ENCODE measurements around the gene DNPEP.

DNPEP gene

DNA sequence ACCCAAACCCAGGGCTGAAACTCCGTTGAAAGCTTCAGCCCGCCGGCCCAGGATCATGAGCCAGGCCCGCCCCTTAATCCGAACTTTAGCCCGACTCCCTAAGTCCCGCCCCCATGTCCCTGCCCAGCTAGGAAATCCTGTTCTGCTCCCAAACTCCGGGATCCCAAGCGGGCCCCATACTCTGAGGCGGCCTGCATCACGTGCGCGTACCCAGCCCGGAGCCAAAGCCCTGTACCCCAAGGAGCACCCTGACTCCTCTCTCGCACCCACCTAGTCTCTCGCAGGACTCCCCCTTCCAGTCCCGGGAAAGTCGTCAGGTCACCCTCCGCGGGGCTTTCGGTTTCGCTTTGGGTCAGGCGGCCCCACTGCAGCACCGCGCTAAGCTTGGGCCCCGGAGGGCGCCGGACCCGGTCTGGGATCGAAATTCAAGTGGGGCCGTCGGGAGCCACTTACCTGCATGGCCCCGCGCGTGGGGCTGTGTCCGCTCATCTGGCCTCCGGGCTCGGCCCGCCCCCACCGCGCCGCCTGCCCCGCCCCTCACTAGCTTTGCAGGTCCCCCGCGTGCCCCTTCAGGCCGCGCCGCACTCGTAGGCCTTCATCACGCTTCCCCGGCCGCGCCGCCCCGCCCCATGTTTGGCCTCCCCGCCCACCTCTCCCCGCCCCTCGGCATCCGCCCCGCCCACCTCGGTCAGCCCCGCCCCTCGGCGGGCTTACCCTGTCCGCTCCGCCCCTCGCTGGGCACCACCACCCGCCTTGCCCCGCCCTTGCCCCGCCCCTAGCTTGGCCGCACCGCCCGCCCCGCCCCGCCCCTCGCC lies at the start of gene DNPEP:
TSS of gene DNPEP (minus strand) at position 607 of the 815 bp plus-strand sequence. CDS start at position 489, 118 bp downstream.
- peak within 1 kb of the TSS; percentile 94 for H3K4me3 ChIP-seq (ENCODE audit: low read length)
- H3K9ac ChIP-seq (ENCODE audit: low read length) = peak within 1 kb of the TSS; percentile 82

DNA sequence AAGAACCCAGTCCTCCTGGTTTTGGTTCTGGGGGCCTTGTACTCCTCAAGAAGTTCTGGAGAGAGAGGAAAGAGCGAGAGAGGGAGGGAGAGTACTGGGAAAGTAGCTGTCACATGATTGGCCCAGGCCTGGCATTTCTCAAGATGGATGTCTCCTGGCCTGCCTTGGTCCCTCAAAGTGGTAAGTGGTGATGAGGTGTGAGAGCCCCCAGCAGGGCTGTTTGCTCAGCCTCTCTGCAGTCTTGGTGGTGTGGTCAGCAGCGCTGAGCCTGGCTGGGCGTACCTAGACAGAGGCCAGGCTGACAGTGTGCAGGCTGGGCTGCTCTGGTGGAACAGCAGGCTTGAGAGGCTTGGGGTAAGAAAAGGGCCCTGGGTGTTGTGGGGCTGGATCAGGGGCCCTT lies 49.4 kb upstream of the DNPEP start:
- Histone ChIP-seq H3K4me1 (ENCODE audit: control insufficient read depth, low read depth, low read length) (peaks cover 5% of the 10 kb centered on the region), H3K27me3 (ENCODE audit: control insufficient read depth, insufficient read depth, low read length) (peaks cover 11% of the 10 kb centered on the region), H3K9ac (ENCODE audit: low read length) (no peak overlapping the region), H3K4me3 (ENCODE audit: low read length) (no peak overlapping the region), H3K27ac (ENCODE audit: low read length) (no peak overlapping the region), H3K9me3 (ENCODE audit: control insufficient read depth, low read depth, low read length) (no peaks in the 10 kb centered on the region), H3K36me3 (ENCODE audit: control insufficient read depth, low read depth, low read length) (no peaks in the 10 kb centered on the region)

More for the DNA sequence above, at the start of gene DNPEP:
- H3K27ac ChIP-seq (ENCODE audit: low read length) = no peak within 1 kb of the TSS
- H3K36me3 ChIP-seq (ENCODE audit: control insufficient read depth, low read depth, low read length) = peaks cover 14% of the 10 kb centered on the region
- H3K9me3 ChIP-seq (ENCODE audit: control insufficient read depth, low read depth, low read length) = no peaks in the 10 kb centered on the region
- no peaks in the 10 kb centered on the region for H3K27me3 ChIP-seq (ENCODE audit: control insufficient read depth, insufficient read depth, low read length)
- no peaks in the 10 kb centered on the region for H3K4me1 ChIP-seq (ENCODE audit: control insufficient read depth, low read depth, low read length)

DNA sequence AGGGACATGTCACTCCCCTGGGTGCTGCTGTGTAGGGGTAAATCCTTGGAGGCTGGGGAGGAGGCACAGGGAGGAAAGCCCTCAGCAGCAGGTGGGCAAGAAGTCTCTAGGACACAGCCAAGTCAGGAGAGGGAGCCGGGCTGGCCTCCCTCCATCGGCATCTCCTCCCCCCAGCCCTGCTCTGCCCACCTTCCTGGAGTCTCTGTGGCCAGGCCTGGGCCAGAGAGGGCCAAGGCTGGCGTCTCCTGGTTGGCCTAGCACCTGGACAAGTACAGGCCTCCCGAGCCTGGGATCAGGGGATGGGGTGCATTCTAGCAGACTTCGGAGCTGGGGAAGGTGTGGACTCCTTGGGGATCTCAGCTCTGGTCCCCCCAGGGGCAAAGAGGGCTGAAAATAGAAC lies 48.8 kb upstream of the DNPEP start:
- Histone ChIP-seq H3K9ac (ENCODE audit: low read length) (no peak overlapping the region), H3K4me1 (ENCODE audit: control insufficient read depth, low read depth, low read length) (peaks cover 5% of the 10 kb centered on the region), H3K4me3 (ENCODE audit: low read length) (no peak overlapping the region), H3K36me3 (ENCODE audit: control insufficient read depth, low read depth, low read length) (no peaks in the 10 kb centered on the region), H3K9me3 (ENCODE audit: control insufficient read depth, low read depth, low read length) (no peaks in the 10 kb centered on the region), H3K27me3 (ENCODE audit: control insufficient read depth, insufficient read depth, low read length) (peaks cover 10% of the 10 kb centered on the region), H3K27ac (ENCODE audit: low read length) (no peak overlapping the region)

DNA sequence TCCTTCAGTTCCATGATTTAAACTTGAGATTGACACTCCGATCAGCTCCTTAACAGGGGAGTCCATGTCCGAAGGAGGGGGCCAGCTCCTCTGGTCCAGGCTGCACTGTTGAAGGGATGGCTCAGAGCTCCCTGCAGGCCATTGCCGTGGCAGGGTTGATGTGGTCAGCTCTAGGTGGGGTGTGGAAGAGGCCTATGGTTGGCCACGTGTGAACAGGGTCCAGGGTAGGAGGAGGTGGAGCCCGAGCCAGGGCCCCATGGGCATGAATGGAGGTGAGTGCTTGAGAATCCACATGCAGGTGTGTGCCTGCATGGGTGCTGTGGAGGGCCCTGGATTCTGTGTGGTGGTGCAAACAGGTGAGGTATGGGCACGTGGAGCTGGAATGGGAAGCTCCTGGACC lies 48.0 kb upstream of the DNPEP start:
- no peak overlapping the region for H3K4me3 ChIP-seq (ENCODE audit: low read length)
- H3K36me3 ChIP-seq (ENCODE audit: control insufficient read depth, low read depth, low read length) = no peaks in the 10 kb centered on the region
- peaks cover 2% of the 10 kb centered on the region for H3K27me3 ChIP-seq (ENCODE audit: control insufficient read depth, insufficient read depth, low read length)
- no peaks in the 10 kb centered on the region for H3K9me3 ChIP-seq (ENCODE audit: control insufficient read depth, low read depth, low read length)
- no peak overlapping the region for H3K9ac ChIP-seq (ENCODE audit: low read length)
- peaks cover 5% of the 10 kb centered on the region for H3K4me1 ChIP-seq (ENCODE audit: control insufficient read depth, low read depth, low read length)
- no peak overlapping the region for H3K27ac ChIP-seq (ENCODE audit: low read length)

DNA sequence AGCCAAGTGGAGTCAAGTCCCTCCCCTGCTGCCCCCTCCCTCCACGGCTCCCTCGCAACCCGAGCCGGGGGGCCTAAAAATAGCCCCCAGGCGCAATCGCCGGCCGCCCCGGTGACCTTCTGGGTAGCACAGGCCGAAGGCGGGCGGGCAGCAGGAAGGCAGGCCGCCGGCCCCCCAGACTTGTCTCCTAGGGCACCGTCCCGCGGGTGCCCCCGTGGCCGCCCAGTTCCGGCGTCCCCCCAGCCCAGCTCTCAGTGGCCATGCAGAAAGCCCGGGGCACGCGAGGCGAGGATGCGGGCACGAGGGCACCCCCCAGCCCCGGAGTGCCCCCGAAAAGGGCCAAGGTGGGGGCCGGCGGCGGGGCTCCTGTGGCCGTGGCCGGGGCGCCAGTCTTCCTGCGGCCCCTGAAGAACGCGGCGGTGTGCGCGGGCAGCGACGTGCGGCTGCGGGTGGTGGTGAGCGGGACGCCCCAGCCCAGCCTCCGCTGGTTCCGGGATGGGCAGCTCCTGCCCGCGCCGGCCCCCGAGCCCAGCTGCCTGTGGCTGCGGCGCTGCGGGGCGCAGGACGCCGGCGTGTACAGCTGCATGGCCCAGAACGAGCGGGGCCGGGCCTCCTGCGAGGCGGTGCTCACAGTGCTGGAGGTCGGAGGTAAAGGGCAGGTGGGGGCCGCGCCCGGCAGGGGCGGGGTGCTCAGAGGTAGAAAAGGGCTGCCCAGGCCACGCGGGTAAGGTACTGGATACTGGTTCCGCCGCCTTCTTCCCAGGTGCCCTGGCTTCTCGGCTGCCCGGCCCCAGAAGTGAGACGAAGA lies 47.2 kb upstream of the DNPEP start, which contains the start of gene SPEG:
TSS of gene SPEG (plus strand) at position 126 of the 808 bp plus-strand sequence. CDS start at position 261, 135 bp downstream.
- Histone ChIP-seq H3K27ac (ENCODE audit: low read length) (peak within 1 kb of the TSS; percentile 48), H3K4me3 (ENCODE audit: low read length) (no peak within 1 kb of the TSS), H3K4me1 (ENCODE audit: control insufficient read depth, low read depth, low read length) (peaks cover 5% of the 10 kb centered on the region), H3K9me3 (ENCODE audit: control insufficient read depth, low read depth, low read length) (no peaks in the 10 kb centered on the region), H3K27me3 (ENCODE audit: control insufficient read depth, insufficient read depth, low read length) (no peaks in the 10 kb centered on the region), H3K9ac (ENCODE audit: low read length) (peak within 1 kb of the TSS; percentile 16), H3K36me3 (ENCODE audit: control insufficient read depth, low read depth, low read length) (no peaks in the 10 kb centered on the region)

DNA sequence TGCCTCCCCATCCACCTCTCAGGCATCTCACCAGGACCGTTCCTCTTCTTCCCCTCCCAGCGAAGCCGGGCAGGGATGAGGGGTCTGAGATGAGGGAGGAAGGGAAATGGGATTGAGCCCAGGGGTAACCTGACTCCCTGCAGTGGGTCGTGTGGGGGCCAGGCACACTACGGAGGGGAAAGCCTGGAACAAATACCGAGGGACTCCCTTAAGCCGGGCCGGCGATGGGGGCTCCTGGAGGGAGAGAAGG lies 46.7 kb upstream of the DNPEP start:
- H3K27ac ChIP-seq (ENCODE audit: low read length) = peak overlapping the region; percentile 48
- H3K27me3 ChIP-seq (ENCODE audit: control insufficient read depth, insufficient read depth, low read length) = no peaks in the 10 kb centered on the region
- peak overlapping the region; percentile 16 for H3K9ac ChIP-seq (ENCODE audit: low read length)
- H3K9me3 ChIP-seq (ENCODE audit: control insufficient read depth, low read depth, low read length) = no peaks in the 10 kb centered on the region
- peaks cover 5% of the 10 kb centered on the region for H3K4me1 ChIP-seq (ENCODE audit: control insufficient read depth, low read depth, low read length)
- H3K4me3 ChIP-seq (ENCODE audit: low read length) = no peak overlapping the region
- H3K36me3 ChIP-seq (ENCODE audit: control insufficient read depth, low read depth, low read length) = no peaks in the 10 kb centered on the region

DNA sequence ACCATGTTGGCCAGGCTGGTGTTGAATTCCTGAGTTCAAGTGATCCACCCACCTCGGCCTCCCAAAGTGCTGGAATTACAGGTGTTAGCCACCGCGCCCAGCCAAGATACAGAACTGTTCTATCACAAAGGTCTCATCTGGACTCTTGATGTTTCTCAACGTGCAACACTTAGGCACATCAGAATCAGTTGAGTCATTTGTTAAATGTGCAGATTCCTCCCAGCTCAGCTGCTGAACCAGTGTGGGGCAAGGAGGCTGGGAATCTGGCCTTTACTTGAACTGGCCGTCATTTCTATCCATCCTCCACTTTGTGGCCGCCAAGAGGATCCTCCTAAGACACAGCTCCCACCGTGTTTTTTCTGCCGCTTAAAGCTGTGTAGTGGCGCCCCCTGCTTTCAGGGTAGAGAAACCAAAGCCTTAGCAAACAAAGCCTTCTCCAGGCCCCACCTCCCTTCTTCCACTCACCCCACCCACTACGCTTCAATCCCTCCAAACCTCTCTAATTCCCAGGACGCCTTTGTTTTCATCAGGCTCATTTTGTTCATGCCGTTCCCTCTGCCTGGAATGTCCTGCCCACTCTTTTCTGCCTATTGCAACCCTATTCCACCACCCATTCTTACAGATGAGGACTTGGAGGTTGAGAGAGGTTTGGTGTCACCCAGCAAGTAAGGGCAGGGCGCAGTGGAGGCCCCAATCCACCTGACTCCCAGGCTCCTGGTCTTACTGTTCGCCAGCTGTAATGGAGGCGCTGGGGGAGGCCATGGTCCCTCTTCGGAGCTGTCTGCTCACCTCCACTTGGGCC lies 46.2 kb upstream of the DNPEP start:
- no peaks in the 10 kb centered on the region for H3K9me3 ChIP-seq (ENCODE audit: control insufficient read depth, low read depth, low read length)
- peaks cover 5% of the 10 kb centered on the region for H3K4me1 ChIP-seq (ENCODE audit: control insufficient read depth, low read depth, low read length)
- no peaks in the 10 kb centered on the region for H3K36me3 ChIP-seq (ENCODE audit: control insufficient read depth, low read depth, low read length)
- peak overlapping the region; percentile 48 for H3K27ac ChIP-seq (ENCODE audit: low read length)
- H3K4me3 ChIP-seq (ENCODE audit: low read length) = no peak overlapping the region
- peak overlapping the region; percentile 16 for H3K9ac ChIP-seq (ENCODE audit: low read length)
- H3K27me3 ChIP-seq (ENCODE audit: control insufficient read depth, insufficient read depth, low read length) = no peaks in the 10 kb centered on the region

DNA sequence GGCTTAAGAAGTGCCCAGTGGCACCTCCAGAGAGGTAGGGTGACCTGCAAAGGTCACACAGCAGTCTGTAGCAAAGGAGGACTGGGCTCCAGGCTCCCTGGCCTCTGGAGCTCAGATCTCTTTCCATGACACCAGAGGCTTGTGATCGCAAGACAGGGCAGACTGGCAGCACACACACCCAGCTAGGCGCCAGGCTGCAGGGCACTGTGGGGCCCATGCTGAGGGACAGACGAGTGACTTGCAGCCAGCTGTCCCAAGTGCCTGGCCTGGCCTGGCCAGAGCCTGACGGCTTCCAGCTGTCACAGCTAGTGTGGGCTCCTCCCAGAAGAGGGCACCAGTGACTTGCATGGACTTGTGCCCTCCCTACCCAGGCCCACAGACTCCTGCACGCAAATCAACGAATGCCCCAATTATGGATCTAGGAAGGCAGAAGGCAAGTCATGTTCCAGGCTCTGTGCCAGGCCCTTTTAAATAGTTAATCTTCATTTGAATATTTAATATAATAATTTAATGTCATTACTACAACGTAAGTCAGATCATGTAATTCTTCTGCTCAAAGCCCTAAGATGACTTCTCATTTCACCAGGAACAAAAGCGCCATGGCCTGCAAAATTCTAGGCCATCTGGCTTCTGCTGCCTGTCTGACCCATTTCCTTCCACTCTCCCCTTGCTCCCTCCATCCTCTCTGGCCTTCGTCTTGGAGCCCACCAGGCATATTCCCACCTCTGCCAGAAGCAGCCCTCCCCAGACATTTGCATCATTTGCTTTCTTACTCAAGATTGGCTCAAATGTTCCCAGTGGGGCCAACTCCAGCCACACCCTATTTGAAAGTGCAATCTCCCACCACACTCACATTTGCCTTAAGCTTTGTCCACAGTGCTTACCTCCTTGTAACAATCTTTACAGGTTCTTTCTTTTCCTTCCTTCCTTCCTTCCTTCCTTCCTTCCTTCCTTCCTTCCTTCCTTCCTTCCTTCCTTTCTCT lies 43.2 kb upstream of the DNPEP start:
- H3K27ac ChIP-seq (ENCODE audit: low read length) = no peak overlapping the region
- peaks cover 5% of the 10 kb centered on the region for H3K4me1 ChIP-seq (ENCODE audit: control insufficient read depth, low read depth, low read length)
- H3K9me3 ChIP-seq (ENCODE audit: control insufficient read depth, low read depth, low read length) = no peaks in the 10 kb centered on the region
- H3K36me3 ChIP-seq (ENCODE audit: control insufficient read depth, low read depth, low read length) = no peaks in the 10 kb centered on the region
- no peak overlapping the region for H3K9ac ChIP-seq (ENCODE audit: low read length)
- H3K27me3 ChIP-seq (ENCODE audit: control insufficient read depth, insufficient read depth, low read length) = no peaks in the 10 kb centered on the region
- H3K4me3 ChIP-seq (ENCODE audit: low read length) = no peak overlapping the region

DNA sequence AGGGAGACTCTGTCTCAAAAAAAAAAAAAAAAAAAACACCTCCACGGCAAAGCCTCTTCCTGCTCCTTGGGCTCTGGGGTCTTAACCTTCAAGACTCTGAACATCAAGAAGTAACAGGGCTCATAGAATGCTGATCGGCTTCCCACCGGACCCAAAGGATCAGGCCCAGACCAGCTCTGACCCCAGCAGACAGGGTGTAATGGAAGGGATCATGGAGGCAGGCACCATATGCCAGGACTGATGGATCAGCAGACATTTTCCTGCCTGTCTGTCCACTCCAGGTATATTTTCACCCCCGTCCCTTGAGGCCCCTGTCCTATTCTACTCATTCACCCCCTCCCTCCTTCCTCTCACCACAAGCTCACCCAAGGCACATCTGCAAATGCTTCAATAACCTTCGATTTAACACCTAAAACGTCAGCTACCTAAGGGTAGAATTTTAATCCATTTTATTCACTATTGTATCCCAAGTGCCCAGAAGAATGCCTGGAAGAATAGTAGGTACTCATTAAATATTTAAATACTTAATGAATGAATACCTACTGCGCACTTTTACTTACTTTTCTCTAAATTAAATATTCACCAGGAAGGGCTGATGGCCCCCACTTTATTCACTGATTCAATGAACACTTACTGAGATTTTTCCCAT lies 42.4 kb upstream of the DNPEP start:
- Histone ChIP-seq H3K9me3 (ENCODE audit: control insufficient read depth, low read depth, low read length) (no peaks in the 10 kb centered on the region), H3K27ac (ENCODE audit: low read length) (no peak overlapping the region), H3K4me1 (ENCODE audit: control insufficient read depth, low read depth, low read length) (peaks cover 5% of the 10 kb centered on the region), H3K9ac (ENCODE audit: low read length) (no peak overlapping the region), H3K4me3 (ENCODE audit: low read length) (no peak overlapping the region), H3K27me3 (ENCODE audit: control insufficient read depth, insufficient read depth, low read length) (no peaks in the 10 kb centered on the region), H3K36me3 (ENCODE audit: control insufficient read depth, low read depth, low read length) (no peaks in the 10 kb centered on the region)

DNA sequence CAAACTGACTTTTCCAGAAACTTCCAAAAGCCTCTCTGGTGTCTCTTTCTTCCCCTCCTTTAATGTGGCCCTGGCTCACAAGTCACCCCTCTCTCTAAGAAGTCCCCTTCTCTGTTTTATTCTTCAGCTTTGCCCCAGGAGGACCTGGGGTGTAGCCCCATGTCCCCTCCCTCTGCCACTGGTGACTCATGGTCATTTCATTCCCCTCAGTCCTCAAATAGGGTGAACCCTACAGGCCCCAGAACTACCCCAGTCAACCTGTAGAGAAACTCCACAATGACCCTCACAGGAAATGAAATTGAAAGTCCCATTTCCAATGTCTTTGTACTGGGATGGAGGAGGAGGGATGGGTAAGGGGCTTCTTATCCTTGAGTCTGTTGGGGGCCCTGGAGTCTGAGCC lies 40.8 kb upstream of the DNPEP start:
- Histone ChIP-seq H3K4me3 (ENCODE audit: low read length) (no peak overlapping the region), H3K27me3 (ENCODE audit: control insufficient read depth, insufficient read depth, low read length) (no peaks in the 10 kb centered on the region), H3K36me3 (ENCODE audit: control insufficient read depth, low read depth, low read length) (no peaks in the 10 kb centered on the region), H3K4me1 (ENCODE audit: control insufficient read depth, low read depth, low read length) (no peaks in the 10 kb centered on the region), H3K9me3 (ENCODE audit: control insufficient read depth, low read depth, low read length) (no peaks in the 10 kb centered on the region), H3K27ac (ENCODE audit: low read length) (no peak overlapping the region), H3K9ac (ENCODE audit: low read length) (no peak overlapping the region)
